Smooth muscle cell (in vitro differentiated cells): ENCODE data around the gene CDIPT. TPM values are rescaled to one million over a fixed set of nuclear protein-coding genes. Genes with fewer than 3 reads are reported as not detected.

Experiments
- DNase-seq: peaks from one replicate; lab custom pipeline; 2025; ENCODE audit not compliant: unreplicated experiment; lab: John Stamatoyannopoulos, UW
- H2AFZ ChIP-seq: fragments of 200-600 bp; sonication (generic); 2 replicates; pipeline ENCODE4 v1.6.0; 2016; ENCODE audit warnings: antibody characterized with exemption, low read depth, mild to moderate bottlenecking
- H3F3A ChIP-seq: fragments of 200-600 bp; sonication (generic); 2 replicates; pipeline ENCODE4 v1.6.0; 2017; ENCODE audit warnings: antibody characterized with exemption, low read depth
- H3K27ac ChIP-seq: fragments of 200-600 bp; sonication (generic); 2 replicates; pipeline ENCODE4 v1.5.1; 2016; ENCODE audit warnings: low read depth, mild to moderate bottlenecking
- H3K27me3 ChIP-seq: fragments of 200-600 bp; sonication (generic); 2 replicates; pipeline ENCODE4 v1.6.1; 2016; ENCODE audit warnings: low read depth, mild to moderate bottlenecking
- H3K36me3 ChIP-seq: fragments of 200-600 bp; sonication (generic); 2 replicates; pipeline ENCODE4 v1.5.1; 2016; ENCODE audit warnings: low read depth
- H3K4me1 ChIP-seq: fragments of 200-600 bp; sonication (generic); 2 replicates; pipeline ENCODE4 v1.5.1; 2016; ENCODE audit warnings: low read depth
- H3K4me2 ChIP-seq: fragments of 200-600 bp; sonication (generic); 2 replicates; pipeline ENCODE4 v1.6.0; 2016; ENCODE audit warnings: mild to moderate bottlenecking
- H3K4me3 ChIP-seq: fragments of 200-600 bp; sonication (generic); 2 replicates; pipeline ENCODE4 v1.5.1; 2016; ENCODE audit warnings: mild to moderate bottlenecking
- H3K79me2 ChIP-seq: fragments of 200-600 bp; sonication (generic); 2 replicates; pipeline ENCODE4 v1.6.0; 2016; ENCODE audit warnings: low read depth, mild to moderate bottlenecking
- H3K9ac ChIP-seq: fragments of 200-600 bp; sonication (generic); 2 replicates; pipeline ENCODE4 v1.6.0; 2016; ENCODE audit warnings: low read depth
- H3K9me3 ChIP-seq: fragments of 200-600 bp; sonication (generic); replicated peaks from 2 replicates; pipeline ENCODE4 v1.5.1; 2016; ENCODE audit warnings: low read depth
- H4K20me1 ChIP-seq: fragments of 200-600 bp; sonication (generic); 2 replicates; pipeline ENCODE4 v1.6.0; 2016; ENCODE audit warnings: low read depth
- WGBS: methylation state at CpG from one replicate; pipeline ENCODE4 v1.1.7; 2016; ENCODE audit warnings: low lambda C conversion rate; 5-methylcytosine and 5-hydroxymethylcytosine counted together
- polyA plus RNA-seq: library from polyadenylated mRNA; unstranded; fragments of >200 nt; fragmentation: Nextera tagmentation; extraction: Ambion mirVana; gene quantifications from 2 replicates; pipeline ENCODE4 v1.2.1, GENCODE V29; 2016
- total RNA-seq: library from RNA; depleted of rRNA; stranded (reverse); fragments of >200 nt; gene quantifications from 2 replicates; pipeline ENCODE4 v1.2.3, GENCODE V29; 2014
- TF ChIP-seq, protein P1 (sequence below): fragments of 200-600 bp; sonication (generic); IDR thresholded peaks from 2 replicates; pipeline ENCODE4 v1.5.1; 2017; ENCODE audit warnings: borderline replicate concordance, mild to moderate bottlenecking, antibody characterized with exemption; ENCODE audit not compliant: insufficient read depth, poor library complexity, severe bottlenecking

The CDIPT gene
- total and polyA plus RNA-seq, 2 experiments from 2014 or later, result 61.4 to 90.7 TPM

DNA sequence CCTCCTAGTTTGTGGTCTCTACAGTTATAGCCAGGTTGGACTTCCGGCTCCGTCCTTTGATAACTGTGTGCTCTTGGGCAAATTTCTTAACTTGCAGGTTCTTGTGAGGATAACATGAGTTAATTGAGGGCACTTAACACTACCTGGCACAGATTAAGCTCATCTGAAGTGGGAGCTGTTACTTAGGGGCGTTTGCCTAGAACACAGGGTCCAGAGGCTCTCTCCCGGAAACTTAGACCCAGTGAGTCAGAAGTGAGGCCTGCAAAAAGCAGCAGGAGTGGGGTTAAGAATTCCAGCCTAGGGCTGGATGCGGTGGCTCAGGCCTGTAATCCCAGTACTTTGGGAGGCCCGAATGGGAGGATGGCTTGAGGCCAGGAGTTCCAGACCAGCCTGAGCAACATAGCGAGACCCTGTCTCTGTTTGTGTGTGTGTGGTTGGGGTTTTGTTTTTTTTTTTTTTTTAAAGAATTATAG, 41.3 kb downstream of the CDIPT start:
- no peak overlapping the region for H2AFZ ChIP-seq
- H3K36me3 ChIP-seq, result no peaks in the 10 kb centered on the region
- H3F3A ChIP-seq, result peaks cover 28% of the 10 kb centered on the region
- peaks cover 30% of the 10 kb centered on the region for H4K20me1 ChIP-seq
- peaks cover 61% of the 10 kb centered on the region for H3K79me2 ChIP-seq
- WGBS, result 26% methylated on average over 7 of the region's 7 CpGs
- H3K27ac ChIP-seq, result peak overlapping the region; percentile 86
- H3K9me3 ChIP-seq, result no peaks in the 10 kb centered on the region
- peak overlapping the region; percentile 41 for H3K9ac ChIP-seq
- H3K4me1 ChIP-seq, result peaks cover 35% of the 10 kb centered on the region
- H3K27me3 ChIP-seq, result no peaks in the 10 kb centered on the region
- H3K4me2 ChIP-seq, result peak overlapping the region; percentile 93
- DNase-seq, result no peak
- TF ChIP-seq, protein P1, sequence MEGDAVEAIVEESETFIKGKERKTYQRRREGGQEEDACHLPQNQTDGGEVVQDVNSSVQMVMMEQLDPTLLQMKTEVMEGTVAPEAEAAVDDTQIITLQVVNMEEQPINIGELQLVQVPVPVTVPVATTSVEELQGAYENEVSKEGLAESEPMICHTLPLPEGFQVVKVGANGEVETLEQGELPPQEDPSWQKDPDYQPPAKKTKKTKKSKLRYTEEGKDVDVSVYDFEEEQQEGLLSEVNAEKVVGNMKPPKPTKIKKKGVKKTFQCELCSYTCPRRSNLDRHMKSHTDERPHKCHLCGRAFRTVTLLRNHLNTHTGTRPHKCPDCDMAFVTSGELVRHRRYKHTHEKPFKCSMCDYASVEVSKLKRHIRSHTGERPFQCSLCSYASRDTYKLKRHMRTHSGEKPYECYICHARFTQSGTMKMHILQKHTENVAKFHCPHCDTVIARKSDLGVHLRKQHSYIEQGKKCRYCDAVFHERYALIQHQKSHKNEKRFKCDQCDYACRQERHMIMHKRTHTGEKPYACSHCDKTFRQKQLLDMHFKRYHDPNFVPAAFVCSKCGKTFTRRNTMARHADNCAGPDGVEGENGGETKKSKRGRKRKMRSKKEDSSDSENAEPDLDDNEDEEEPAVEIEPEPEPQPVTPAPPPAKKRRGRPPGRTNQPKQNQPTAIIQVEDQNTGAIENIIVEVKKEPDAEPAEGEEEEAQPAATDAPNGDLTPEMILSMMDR, result no peak
- H3K4me3 ChIP-seq, result peak overlapping the region; percentile 59

DNA sequence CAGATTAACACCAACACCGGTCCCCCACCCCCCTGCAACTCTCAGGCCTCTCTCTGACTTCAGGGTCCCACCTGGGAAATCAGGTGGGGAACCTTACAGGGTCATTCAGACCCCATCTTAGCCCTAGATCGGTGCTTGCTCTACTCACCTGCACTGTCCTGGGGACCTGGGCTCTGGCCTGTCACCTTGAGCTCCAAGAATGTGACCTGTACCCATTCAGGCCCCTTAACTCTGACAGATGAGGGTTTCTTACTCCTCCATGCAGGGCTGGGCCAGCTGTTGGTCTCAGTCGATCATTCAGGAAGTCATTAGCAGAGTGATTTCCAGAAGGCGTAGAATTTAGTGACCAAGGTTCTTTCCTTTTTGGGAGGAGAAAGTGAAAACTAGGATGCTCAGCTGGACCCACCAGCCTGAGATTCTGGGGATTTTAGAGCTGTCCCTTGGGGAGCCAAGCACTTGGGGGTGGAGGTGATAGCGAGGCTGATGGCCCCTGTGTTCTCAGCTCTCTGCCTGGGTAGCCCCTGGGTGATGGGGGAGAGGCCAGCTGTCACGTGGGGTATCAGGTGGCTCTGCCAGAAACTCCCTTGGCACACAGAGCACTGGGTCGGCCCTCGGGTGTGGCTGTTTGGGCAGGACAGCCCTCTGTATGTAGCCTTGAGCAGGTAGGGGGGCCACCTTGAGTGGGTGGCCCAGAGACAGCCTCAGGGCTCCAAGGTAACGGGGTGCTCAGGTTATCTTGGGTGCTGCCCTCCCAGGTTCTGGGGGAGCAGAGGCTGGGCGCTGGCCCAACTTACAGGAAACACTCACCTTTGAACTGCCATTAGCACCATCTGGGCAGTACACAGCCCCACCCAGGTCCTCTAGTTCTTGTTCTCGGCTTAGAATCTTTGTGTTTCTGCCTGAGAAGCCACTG, 42.0 kb downstream of the CDIPT start:
- Histone ChIP-seq H3K4me3 (peak overlapping the region; percentile 59), H3K36me3 (no peaks in the 10 kb centered on the region), H3K4me1 (peaks cover 35% of the 10 kb centered on the region), H3K4me2 (peak overlapping the region; percentile 93), H4K20me1 (peaks cover 23% of the 10 kb centered on the region), H3F3A (peaks cover 28% of the 10 kb centered on the region), H3K9ac (peak overlapping the region; percentile 41), H3K27ac (peak overlapping the region; percentile 86), H3K79me2 (peaks cover 55% of the 10 kb centered on the region), H3K27me3 (no peaks in the 10 kb centered on the region), H3K9me3 (no peaks in the 10 kb centered on the region), H2AFZ (no peak overlapping the region)
- DNase-seq, result no peak
- TF ChIP-seq, protein P1, result no peak
- 78% methylated on average over 11 of the region's 11 CpGs for WGBS

DNA sequence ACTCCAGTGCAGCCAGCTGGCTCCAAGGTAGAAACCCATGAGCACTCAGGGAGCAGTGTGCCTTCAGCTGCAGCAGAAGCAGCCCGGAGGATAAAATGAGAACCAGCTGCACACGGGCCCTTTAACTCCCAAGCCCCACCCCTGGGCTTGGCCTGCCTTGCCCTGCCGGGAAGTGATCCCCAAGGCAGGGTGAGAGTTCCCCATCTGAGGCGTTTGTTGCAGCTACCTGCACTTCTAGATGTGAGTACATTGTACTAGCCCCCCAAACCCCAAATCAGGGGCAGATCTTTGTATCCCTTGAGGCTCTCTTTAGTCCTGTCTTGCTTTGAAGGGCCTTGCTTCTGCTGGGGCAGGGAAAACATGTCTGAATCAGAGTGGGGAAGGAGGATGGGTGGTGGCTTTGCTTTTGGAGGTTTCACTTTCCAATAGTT, 42.7 kb downstream of the CDIPT start, which contains the start of gene MVP:
Gene MVP, plus strand, starts transcription at position 192 of the 431 bp plus-strand sequence. CDS start 10,088 bp downstream, outside the sequence.
- peaks cover 18% of the 10 kb centered on the region for H4K20me1 ChIP-seq
- peaks cover 29% of the 10 kb centered on the region for H3F3A ChIP-seq
- peak within 1 kb of the TSS; percentile 59 for H3K4me3 ChIP-seq
- 7% methylated on average over 4 of the region's 4 CpGs for WGBS
- peaks cover 33% of the 10 kb centered on the region for H3K4me1 ChIP-seq
- TF ChIP-seq, protein P1, result no peak
- no peaks in the 10 kb centered on the region for H3K27me3 ChIP-seq
- no peak within 1 kb of the TSS for H2AFZ ChIP-seq
- H3K27ac ChIP-seq, result peak within 1 kb of the TSS; percentile 86
- peak within 1 kb of the TSS; percentile 93 for H3K4me2 ChIP-seq
- H3K9me3 ChIP-seq, result no peaks in the 10 kb centered on the region
- H3K79me2 ChIP-seq, result peaks cover 51% of the 10 kb centered on the region
- DNase-seq, result no peak
- peak within 1 kb of the TSS; percentile 41 for H3K9ac ChIP-seq
- no peaks in the 10 kb centered on the region for H3K36me3 ChIP-seq
